ENCODE results near the gene MCM3. TPM values are rescaled to one million over a fixed set of nuclear protein-coding genes. Genes with fewer than 3 reads are reported as not detected.

Gene MCM3
- total and polyA plus RNA-seq, 2 of the 4 experiments (the other 2 are of a cell fraction) = 54.6 to 66.5 TPM

DNA sequence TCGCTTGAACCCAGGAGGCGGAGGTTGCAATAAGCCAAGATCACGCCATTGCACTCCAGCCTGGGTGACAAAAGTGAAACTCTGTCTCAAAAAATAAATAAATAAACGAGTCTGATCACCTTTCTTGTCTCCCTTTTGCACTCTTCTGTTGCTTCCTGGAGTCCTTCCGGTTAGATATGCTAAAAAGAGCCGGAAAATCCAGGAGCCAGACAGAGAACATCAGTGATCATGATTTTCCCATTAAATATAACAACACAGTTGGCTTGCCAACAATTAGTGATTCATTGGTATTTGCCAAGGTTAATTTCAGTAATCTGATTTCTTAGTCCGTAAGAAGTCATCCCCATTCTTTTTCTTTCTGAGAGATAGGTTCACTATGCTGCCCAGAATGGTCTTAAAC lies 3.7 kb upstream of the MCM3 start:
- TF ChIP-seq, protein P1, sequence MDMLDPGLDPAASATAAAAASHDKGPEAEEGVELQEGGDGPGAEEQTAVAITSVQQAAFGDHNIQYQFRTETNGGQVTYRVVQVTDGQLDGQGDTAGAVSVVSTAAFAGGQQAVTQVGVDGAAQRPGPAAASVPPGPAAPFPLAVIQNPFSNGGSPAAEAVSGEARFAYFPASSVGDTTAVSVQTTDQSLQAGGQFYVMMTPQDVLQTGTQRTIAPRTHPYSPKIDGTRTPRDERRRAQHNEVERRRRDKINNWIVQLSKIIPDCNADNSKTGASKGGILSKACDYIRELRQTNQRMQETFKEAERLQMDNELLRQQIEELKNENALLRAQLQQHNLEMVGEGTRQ (IDR thresholded peaks at IDR 0.05; ENCODE audit: low read depth, low read length) = no peak
- TF ChIP-seq SMC3 (IDR thresholded peaks at IDR 0.05; ENCODE audit: low read depth, low read length) = no peak
- no peak for TF ChIP-seq RAD21 (IDR thresholded peaks at IDR 0.05; ENCODE audit: low read length)
- TF ChIP-seq RFX5 (IDR thresholded peaks at IDR 0.05; ENCODE audit: low read depth, low read length) = no peak
- TF ChIP-seq MAFK (IDR thresholded peaks at IDR 0.05; ENCODE audit: low read depth, low read length) = no peak
- TF ChIP-seq MAZ (IDR thresholded peaks at IDR 0.05; ENCODE audit: borderline replicate concordance, low read depth, low read length) = no peak
- ChIA-PET POLR2A (ENCODE audit: unreplicated experiment) (no interaction called here), CTCF (no interaction called here)
- no peak overlapping the region for H3K56ac ChIP-seq (ENCODE audit: extremely low read depth, insufficient read depth, low read length)
- H4K20me1 ChIP-seq (ENCODE audit: insufficient read depth, low read length) = no peaks in the 10 kb centered on the region
- H3K18ac ChIP-seq (ENCODE audit: low read depth, low read length) = no peak overlapping the region
- H2AK9ac ChIP-seq (replicated peaks; ENCODE audit: low read depth, low read length, poor library complexity) = no peak overlapping the region
- no peak overlapping the region for H3K9ac ChIP-seq (ENCODE audit: low read depth, low read length)
- no peaks in the 10 kb centered on the region for H3K4me1 ChIP-seq (ENCODE audit: control insufficient read depth, insufficient read depth, low read length)
- no peaks in the 10 kb centered on the region for H3K9me1 ChIP-seq (ENCODE audit: insufficient read depth, low read length)
- H3K27ac ChIP-seq (ENCODE audit: insufficient read depth, low read length) = no peak overlapping the region
- 76% methylated on average over 5 of the region's 7 CpGs; no CpG with 5 or more reads in 1 of the 2 experiments for WGBS, 2 experiments (ENCODE audit: extremely low coverage in 2 of 2, insufficient read length in 1 of 2)
- no peak overlapping the region for H3K4ac ChIP-seq (ENCODE audit: low read depth, low read length)
- DNase-seq (no peak), ATAC-seq (ENCODE audit: low read depth) (no peak)
- H3K36me3 ChIP-seq (ENCODE audit: control insufficient read depth, insufficient read depth, low read length) = no peaks in the 10 kb centered on the region
- no peak overlapping the region for H3K4me2 ChIP-seq (ENCODE audit: low read depth, low read length)
- H4K91ac ChIP-seq (ENCODE audit: insufficient read depth, low read depth, low read length) = no peak overlapping the region
- in situ Hi-C loops (cut with MboI; ENCODE audit: low sequenced_read_pairs) = loop anchor here (5.0 kb wide), 1 partner anchor 379 kb away; no protein-coding TSS in a partner anchor
- no peak overlapping the region for H2BK120ac ChIP-seq (ENCODE audit: low read depth, low read length)
- H2BK15ac ChIP-seq (ENCODE audit: low read depth, low read length) = no peak overlapping the region
- no peak overlapping the region for H3K4me3 ChIP-seq (ENCODE audit: insufficient read depth, low read depth, low read length)
- H2AFZ ChIP-seq (replicated peaks; ENCODE audit: low read length, poor library complexity) = no peak overlapping the region
- no peak overlapping the region for H3K23ac ChIP-seq (ENCODE audit: low read depth, low read length)
- H4K8ac ChIP-seq (ENCODE audit: low read depth in 2 of 2, low read length in 2 of 2) = no peak overlapping the region
- dilution Hi-C loops (cut with HindIII; ENCODE audit: low sequenced_read_pairs, unreplicated experiment) = no loop called here
- no TSS peak for BruUV-seq (replicated peaks)
- H3K9me3 ChIP-seq (ENCODE audit: control insufficient read depth, insufficient read depth, low read length) = no peaks in the 10 kb centered on the region
- no peak overlapping the region for H2AK5ac ChIP-seq (ENCODE audit: low read depth, low read length)
- peaks cover 2 to 4% of the 10 kb centered on the region in 2 experiments; a peak in 1 of 4 replicates for H3K79me1 ChIP-seq (ENCODE audit: low read depth in 1 of 2, low read length in 2 of 2)
- no peak overlapping the region for H2BK5ac ChIP-seq (ENCODE audit: low read depth, low read length, poor library complexity, severe bottlenecking)
- no peak overlapping the region for H3K14ac ChIP-seq (replicated peaks; ENCODE audit: low read depth, low read length)
- H4K5ac ChIP-seq (ENCODE audit: low read depth, low read length) = no peak overlapping the region
- intact Hi-C loops (cut with micrococcal nuclease) = no loop called here
- peaks cover 8% of the 10 kb centered on the region for H3K27me3 ChIP-seq (ENCODE audit: control insufficient read depth, insufficient read depth, low read length)
- H2BK20ac ChIP-seq (ENCODE audit: low read depth, low read length) = no peak overlapping the region

All from IMR-90 (cell line).